Left lobe of liver (tissue), 2 donors: ENCODE results near the gene NAB1. TPM values are rescaled to one million over a fixed set of nuclear protein-coding genes. Genes with fewer than 3 reads are reported as not detected.

Experiments
- ATAC-seq: fragments of 200-7000 bp; cut with Tn5 transposase; one replicate; pipeline ENCODE4 v1.9.1; 2020; ENCODE audit warnings: mild to moderate bottlenecking, moderate library complexity
- DNase-seq: peaks from one replicate; pipeline ENCODE4 v3.0.0-alpha.2; 2020; ENCODE audit warnings: low spot score
- total RNA-seq: library from RNA; stranded (reverse); gene quantifications from one replicate; pipeline ENCODE4 v1.2.1, GENCODE V29; 2021
- donor health status: DM: no; HTN: no; CAD: no; lungs with moderate emphysema.
- donor health status: DM: no; HTN: yes; CAD: no.

Gene NAB1
- total RNA-seq, 1 donor from 2014 or later: 27.0 TPM

DNA sequence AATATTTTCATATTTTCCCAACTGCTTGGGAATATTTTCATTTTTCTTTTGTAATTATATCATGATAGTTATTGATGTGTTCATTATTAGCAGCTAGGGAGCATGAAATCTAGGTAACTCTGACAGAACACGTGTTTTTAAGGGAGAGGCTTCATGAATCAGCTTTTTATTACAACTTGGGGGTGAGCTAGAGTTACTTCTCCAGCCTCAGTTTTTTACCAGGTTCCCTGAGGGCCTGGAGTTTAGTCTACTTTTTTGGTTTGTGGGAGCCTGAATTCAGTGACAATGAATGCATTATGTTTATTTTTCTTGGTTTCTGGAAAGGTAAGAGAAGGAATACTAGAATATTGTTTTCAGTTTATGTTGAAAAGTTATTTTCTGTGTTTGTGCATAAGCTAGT lies 18.0 kb downstream of the NAB1 start:
- ATAC-seq (no peak), DNase-seq (no peak)

DNA sequence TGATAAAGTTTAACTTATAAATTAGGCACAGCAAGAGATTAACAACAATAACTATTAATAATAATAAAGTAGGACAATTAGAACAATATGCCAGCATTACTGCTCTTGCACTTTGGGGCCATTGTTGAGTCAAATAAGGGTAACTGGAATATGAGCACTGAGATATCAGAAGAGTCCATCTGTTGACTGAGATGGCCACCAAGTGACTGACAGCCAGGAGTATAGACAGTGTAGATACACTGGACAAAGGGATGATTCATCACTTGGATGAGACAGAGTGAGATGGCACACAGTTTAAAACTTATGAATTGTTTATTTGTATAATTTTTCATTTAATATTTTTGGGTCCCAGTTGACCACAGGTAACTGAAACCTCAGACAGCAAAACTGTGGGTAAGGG lies 20.0 kb downstream of the NAB1 start:
- ATAC-seq (no peak), DNase-seq (no peak)

GRCh38 chr2:190670182-190670946 lies 21.5 kb downstream of the NAB1 start:
- no peak for DNase-seq
- ATAC-seq: no peak

DNA sequence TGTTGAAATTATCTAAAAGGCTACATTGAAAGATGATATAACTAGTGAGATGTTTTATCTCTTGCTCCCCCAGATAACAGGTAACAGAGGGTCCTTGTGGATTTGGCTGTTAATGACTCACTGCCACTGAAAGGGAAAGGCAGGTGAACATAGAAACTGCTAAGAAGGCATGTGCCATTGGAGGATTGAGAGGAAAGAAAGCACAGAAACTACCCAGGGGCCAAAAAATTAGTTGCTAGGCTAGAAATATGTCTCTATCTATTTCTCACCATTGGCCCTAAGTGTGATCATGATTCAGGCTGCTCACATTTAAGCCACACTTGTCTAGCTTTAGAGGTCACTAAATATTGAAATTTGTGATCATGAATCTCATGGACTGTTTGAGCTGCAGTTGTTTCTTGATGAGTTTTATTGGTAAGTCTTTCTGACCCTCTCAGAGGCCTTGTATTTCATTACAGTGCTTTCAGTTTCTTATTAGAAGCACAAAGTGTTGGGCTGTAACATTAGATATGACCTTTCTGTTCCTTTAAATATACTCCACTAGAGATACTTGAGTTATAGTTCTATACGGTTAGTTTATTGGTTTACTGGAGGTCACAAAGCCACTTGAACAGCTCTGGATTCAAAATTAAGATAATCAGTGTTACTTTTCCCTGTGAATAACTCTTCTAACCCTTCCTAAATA lies 26.2 kb downstream of the NAB1 start:
- ATAC-seq (no peak), DNase-seq (no peak)

- no peak for DNase-seq
- no peak for ATAC-seq
These were observed 28.4 kb downstream of the NAB1 start for GRCh38 chr2:190677255-190677654.

- ATAC-seq (no peak), DNase-seq (no peak)
These were observed 29.7 kb downstream of the NAB1 start for GRCh38 chr2:190678444-190679162.

DNA sequence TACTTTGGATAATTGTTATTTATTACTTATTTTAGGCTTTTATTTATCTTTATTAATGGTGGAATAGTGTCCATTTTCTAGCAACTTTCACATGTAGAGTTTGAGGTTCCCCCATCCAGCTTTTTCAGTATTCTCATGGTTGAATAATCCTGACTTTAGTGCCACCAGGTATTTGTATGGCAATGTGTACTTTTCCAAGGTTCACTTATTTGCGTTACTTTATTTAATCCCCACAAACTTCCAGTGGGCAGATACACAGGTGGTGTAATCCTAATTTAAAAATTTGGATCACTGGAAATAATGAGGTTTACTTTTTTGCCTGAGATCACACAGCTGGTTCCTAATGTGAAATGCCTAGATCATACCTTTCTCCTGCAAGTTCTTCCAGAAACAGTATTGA lies 30.5 kb downstream of the NAB1 start:
- peak; percentile 55 for ATAC-seq
- no peak for DNase-seq

GRCh38 chr2:190679813-190680591 lies 31.1 kb downstream of the NAB1 start:
- peak; percentile 85 for ATAC-seq
- DNase-seq: peak; percentile 53

DNA sequence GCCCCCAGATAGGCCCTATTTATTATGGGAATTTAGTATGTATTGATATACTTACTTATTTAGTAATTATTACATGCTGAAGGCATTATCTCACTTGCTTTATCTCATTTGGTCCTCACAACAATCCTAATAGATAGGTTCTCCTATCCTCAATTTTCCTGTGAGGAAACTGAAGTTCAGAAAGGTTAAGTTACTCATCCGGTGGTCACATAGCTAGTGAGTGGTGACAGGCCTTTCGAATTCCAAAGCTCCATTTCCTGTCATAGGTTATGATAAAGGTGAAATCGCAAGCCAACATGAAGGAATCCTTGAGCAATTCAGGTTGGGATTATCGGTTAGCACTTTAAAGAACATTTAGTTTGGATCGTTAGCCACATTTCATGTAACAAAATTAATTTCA lies 33.3 kb downstream of the NAB1 start:
- ATAC-seq: no peak
- no peak for DNase-seq

GRCh38 chr2:190683802-190684201 lies 34.9 kb downstream of the NAB1 start:
- no peak for ATAC-seq
- DNase-seq: no peak

- ATAC-seq (no peak), DNase-seq (no peak)
These were observed 36.0 kb downstream of the NAB1 start for GRCh38 chr2:190684931-190685330.

- ATAC-seq (no peak), DNase-seq (no peak)
These were observed 36.5 kb downstream of the NAB1 start for GRCh38 chr2:190685333-190685732.

DNA sequence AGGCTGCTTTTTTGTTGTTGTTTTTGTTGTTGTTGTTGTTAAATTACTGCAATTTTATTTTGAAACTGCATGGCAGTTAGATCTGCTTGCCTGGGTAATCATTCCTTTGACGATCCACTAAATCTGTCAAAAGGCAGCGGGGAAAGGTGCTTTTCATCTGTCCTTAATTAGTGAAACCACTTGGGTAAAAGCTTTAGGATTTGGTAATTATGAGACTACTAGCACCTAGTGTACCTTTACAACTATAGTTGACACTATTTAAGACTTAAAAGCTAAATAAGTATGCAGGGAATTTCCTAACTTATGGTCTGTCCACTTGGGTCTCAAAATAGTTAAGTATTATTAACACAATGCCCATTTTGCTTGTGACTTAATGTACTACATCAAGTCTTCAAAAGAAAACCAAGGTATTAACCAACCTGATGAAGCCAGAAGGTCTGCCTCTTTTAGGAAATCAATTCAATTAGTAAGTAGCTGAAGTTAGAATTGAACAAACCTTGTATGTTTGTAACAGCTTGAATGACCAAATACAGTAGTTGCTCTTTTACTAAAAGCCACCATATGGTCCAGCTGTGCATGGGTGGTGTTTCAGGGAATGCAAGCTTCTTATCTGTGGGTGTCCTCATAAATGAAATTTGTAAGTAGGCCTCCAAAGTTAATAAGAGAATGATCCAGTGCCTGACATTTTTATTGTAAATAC lies 44.8 kb downstream of the NAB1 start:
- ATAC-seq (no peak), DNase-seq (no peak)

DNA sequence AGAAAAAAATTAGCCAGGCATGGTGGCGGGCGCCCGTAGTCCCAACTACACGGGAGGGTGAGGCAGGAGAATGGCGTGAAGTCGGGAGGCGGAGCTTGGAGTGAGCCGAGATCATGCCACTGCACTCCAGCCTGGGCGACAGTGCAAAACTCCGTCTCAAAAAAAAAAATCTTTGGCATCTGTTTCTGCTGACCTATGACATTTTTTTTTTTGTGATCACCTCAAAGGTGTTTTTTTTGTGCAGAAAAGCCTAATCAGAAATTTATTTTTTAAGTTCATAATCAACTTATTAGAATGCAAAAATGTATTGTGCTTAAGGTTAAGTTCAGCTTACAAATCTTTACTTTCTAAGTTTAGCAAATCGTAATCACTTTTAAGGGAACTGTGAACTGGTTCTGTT lies 45.6 kb downstream of the NAB1 start:
- ATAC-seq (no peak), DNase-seq (no peak)

DNA sequence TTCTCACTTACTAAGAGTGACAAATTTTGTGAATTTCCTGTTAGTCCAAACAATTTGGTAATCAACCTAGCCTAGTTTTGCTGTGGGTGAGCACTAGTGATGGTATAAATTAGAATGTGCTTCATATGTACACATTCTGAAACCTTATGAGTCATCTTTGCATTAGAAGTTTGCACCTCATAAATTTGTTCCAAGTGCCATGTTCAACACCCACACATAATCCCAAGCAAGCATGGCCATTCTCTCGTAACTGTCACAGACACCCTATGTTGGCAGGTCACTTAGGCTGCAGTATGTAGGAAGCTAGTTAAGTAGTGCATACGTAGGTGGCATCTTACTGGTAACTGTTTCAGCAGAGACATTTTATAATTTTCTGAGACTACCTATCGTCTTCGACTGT lies 46.9 kb downstream of the NAB1 start:
- ATAC-seq: no peak
- DNase-seq: no peak

GRCh38 chr2:190696792-190697398 lies 48.0 kb downstream of the NAB1 start:
- no peak for DNase-seq
- peak; percentile 40 for ATAC-seq

DNA sequence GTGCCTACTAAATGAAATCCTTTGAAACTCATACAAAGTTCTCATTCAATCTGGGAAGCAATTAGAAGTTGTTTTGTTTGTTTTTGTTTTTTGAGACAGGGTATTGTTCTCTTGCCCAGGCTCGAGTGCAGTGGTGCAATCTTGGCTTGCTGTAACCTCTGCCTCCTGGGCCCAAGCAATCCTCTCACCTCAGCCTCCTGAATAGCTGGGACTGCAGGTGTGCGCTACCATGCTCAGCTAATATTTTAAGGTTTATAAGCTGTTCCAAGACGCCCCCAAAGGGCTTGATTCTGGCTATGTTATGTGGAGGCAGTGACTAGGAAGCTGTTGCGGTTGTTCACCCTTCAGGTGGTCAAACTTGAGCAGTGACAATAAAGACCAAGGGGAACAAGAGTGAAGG lies 48.5 kb downstream of the NAB1 start:
- DNase-seq (no peak), ATAC-seq (no peak)

DNA sequence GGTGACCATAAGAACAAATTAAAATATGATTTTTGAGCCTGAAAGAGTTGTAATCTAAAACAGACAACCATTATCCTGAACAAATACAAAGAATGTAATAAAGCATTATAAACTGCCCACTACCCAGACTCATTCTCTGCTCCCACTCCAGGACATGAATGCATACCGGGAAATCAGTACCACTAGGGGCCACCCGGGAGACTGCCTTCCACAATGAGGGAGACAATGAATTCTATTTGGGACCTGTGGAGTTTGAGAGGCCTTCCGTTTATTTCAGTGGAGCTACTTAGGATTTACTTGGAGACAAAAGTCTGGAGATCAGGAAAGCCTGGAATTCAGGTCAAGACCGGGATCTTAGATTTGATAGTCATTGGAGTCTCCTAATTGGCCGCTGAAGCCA lies 50.0 kb downstream of the NAB1 start:
- DNase-seq (no peak), ATAC-seq (peak; percentile 30)

DNA sequence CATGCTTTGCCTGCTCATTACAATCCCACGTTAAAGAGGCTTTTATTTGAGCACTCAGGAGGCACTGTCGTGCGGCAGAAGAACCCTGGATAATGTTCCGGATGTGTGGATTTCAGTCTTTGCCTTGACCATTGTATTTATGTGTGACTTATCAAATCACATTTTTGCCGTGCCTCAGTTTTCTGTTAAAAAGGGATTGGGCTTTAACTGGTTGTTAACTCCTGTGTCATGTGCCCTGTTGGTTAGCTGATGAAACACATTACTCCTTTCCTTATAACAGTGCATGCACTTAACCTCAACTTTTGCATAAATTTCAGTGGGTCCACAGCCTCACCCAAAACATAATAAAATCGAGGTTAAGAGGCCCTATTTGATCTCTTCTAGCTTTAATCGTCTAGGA lies 52.7 kb downstream of the NAB1 start:
- DNase-seq (no peak), ATAC-seq (no peak)

DNA sequence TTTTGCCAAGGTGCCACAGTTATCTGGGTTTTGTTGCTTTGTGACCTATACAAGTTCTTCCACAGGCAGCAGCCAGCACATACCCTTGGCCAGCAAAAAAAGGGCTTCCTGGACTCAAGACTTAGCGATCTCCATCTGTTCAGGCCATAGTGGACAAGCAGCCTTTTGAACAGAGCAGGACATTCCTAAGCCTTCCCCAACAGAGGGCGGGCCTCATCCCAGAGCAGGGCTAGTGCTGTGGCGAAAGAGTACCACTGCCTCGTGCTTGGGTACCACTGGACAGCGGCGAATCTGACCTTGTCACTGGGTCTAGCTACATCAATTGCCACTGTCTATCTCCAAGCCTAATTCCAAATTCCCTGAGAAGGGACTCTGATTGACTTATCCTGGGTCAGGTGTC lies 56.4 kb downstream of the NAB1 start:
- no peak for DNase-seq
- no peak for ATAC-seq
